Left ventricle myocardium inferior (tissue), 1 donor: ENCODE results near the gene PER2. TPM values are rescaled to one million over a fixed set of nuclear protein-coding genes. Genes with fewer than 3 reads are reported as not detected.
"Not testable (repeated sequence)": the region's sequence is repeated elsewhere in the genome, so short reads cannot be mapped to it uniquely, and the experiment has no call there.

Experiments used
- DNase-seq: peaks from one replicate; pipeline ENCODE4 v3.0.0-alpha.2; 2020
- H3K27ac ChIP-seq: fragments of 200-600 bp; replicated peaks from 2 replicates; pipeline ENCODE4 v1.8.0; 2021
- H3K27me3 ChIP-seq: fragments of 200-600 bp; 2 replicates; pipeline ENCODE4 v1.8.0; 2021; ENCODE audit warnings: low read depth
- H3K36me3 ChIP-seq: fragments of 200-600 bp; 2 replicates; pipeline ENCODE4 v1.8.0; 2021
- H3K4me1 ChIP-seq: fragments of 200-600 bp; 2 replicates; pipeline ENCODE4 v1.8.0; 2021
- H3K4me3 ChIP-seq: fragments of 200-600 bp; 2 replicates; pipeline ENCODE4 v1.8.0; 2021; ENCODE audit warnings: mild to moderate bottlenecking, moderate library complexity
- H3K9me3 ChIP-seq: fragments of 200-600 bp; replicated peaks from 2 replicates; pipeline ENCODE4 v1.8.0; 2021
- CTCF ChIP-seq: fragments of 200-600 bp; IDR thresholded peaks from 2 replicates; pipeline ENCODE4 v1.8.0; 2021; ENCODE audit warnings: antibody characterized with exemption, mild to moderate bottlenecking, borderline replicate concordance
- intact Hi-C: fragments of 100-400 bp; cut with micrococcal nuclease; formaldehyde crosslinking; loops from one replicate; pipeline ENCODE4 v1.11.0; 2022
- long read RNA-seq: library from polyadenylated mRNA; unstranded; transcript quantifications from one replicate; pipeline ENCODE4 v2.0.0, GENCODE V29; 2021
- total RNA-seq: library from RNA; stranded (reverse); fragmentation: NEBNext Ultra II Directional; extraction: Animal tissue kit (Norgen Biotek cat#: 25700); gene quantifications from one replicate; pipeline ENCODE4 v1.2.1, GENCODE V29; 2021
- donor health status: DM: no; HTN: yes; CAD: no; lungs with severe emphysema.

PER2 gene
- 3.4 TPM for total RNA-seq
- long read RNA-seq, partial matches to known transcripts, result 0 of 1 reads
- long read RNA-seq, other reads (novel, unspliced or antisense), result 1 of 1 reads

GRCh38 chr2:238287737-238288649 is at the start of gene PER2:
Gene PER2, minus strand, starts transcription at chr2:238288610. Its CDS starts 10,674 bp downstream, at chr2:238277936.
- H3K36me3 ChIP-seq, result no peaks in the 10 kb centered on the region
- peak within 1 kb of the TSS; percentile 87 for H3K27ac ChIP-seq
- intact Hi-C loops, result no loop called here
- no peaks in the 10 kb centered on the region for H3K9me3 ChIP-seq
- H3K4me1 ChIP-seq, result peaks cover 76% of the 10 kb centered on the region
- H3K4me3 ChIP-seq, result peak within 1 kb of the TSS; percentile 90
- peak; percentile 61 for DNase-seq
- no peak for TF ChIP-seq CTCF
- no peaks in the 10 kb centered on the region for H3K27me3 ChIP-seq

GRCh38 chr2:238337846-238338245 is 49.4 kb upstream of the PER2 start:
- H3K9me3 ChIP-seq, result no peaks in the 10 kb centered on the region
- TF ChIP-seq CTCF, result no peak
- peaks cover 14% of the 10 kb centered on the region for H3K4me1 ChIP-seq
- no peak overlapping the region for H3K27ac ChIP-seq
- no peaks in the 10 kb centered on the region for H3K27me3 ChIP-seq
- H3K36me3 ChIP-seq, result peaks cover 12% of the 10 kb centered on the region
- H3K4me3 ChIP-seq, result no peak overlapping the region
- intact Hi-C loops, result no loop called here
- DNase-seq, result no peak

DNA sequence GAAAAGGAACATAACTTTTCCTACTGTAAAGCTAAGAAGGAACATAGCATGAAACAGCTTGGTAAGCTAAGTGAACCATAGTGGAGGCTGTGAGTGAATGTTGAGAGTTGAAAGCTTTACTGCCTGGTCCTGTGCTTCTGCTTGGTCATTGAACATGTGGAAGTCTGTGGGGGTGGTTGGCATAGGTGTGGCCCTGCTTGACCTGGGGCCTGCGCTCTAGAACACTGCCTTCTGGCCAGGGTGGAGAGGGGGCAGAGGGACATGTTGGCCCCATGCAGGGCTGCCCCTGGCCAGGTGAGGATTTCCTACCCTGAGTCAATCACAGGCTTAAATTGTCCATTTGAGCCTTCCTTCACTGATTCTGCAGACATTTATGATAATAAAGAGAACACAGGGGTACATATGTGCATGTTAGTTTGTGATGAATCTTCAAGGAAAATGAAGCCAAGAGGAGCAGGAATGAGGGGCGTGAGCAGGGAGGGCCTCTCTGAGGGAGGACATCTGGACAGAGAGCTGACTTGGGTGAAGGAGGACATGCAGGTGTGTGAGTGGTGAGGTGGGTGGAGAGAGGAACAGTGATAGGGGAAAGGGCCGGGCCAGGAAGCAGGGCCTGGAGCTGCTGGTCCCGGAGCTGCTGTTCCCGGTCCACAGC is 48.5 kb upstream of the PER2 start:
- peaks cover 12% of the 10 kb centered on the region for H3K36me3 ChIP-seq
- no peaks in the 10 kb centered on the region for H3K9me3 ChIP-seq
- no peak for TF ChIP-seq CTCF
- H3K4me3 ChIP-seq, result no peak overlapping the region
- no peak overlapping the region for H3K27ac ChIP-seq
- no peaks in the 10 kb centered on the region for H3K27me3 ChIP-seq
- intact Hi-C loops, result no loop called here
- peaks cover 14% of the 10 kb centered on the region for H3K4me1 ChIP-seq
- DNase-seq, result no peak

DNA sequence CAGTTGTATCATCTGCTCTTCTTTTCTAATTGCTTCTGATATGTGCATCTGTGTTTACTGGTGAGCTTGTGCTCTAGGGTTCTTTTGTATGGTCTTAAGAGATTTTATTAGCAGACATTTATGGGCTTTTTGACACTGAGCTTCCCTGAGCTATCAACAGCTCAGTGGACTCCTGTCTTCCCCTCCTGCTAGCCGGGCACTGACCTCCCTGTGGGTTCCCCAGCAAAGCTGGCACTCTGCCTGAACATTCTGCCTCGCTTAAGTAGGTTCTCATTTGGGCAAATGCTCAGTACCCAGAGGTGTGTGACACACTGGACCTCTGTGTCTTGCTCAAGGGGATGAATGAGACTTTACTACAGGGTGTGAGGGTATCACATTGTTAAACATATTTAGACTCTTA is 47.7 kb upstream of the PER2 start:
- Histone ChIP-seq H3K27me3 (no peaks in the 10 kb centered on the region), H3K27ac (no peak overlapping the region), H3K4me3 (no peak overlapping the region), H3K9me3 (no peaks in the 10 kb centered on the region), H3K36me3 (peaks cover 12% of the 10 kb centered on the region), H3K4me1 (peaks cover 14% of the 10 kb centered on the region)
- intact Hi-C loops, result no loop called here
- TF ChIP-seq CTCF, result no peak
- DNase-seq, result peak; percentile 58

GRCh38 chr2:238335591-238335990 is 47.2 kb upstream of the PER2 start:
- H3K36me3 ChIP-seq, result peaks cover 12% of the 10 kb centered on the region
- intact Hi-C loops, DNase-seq, H3K9me3 ChIP-seq, H3K4me3 ChIP-seq, H3K27ac ChIP-seq, H3K27me3 ChIP-seq: not testable (repeated sequence)
- peaks cover 14% of the 10 kb centered on the region for H3K4me1 ChIP-seq
